Gastrocnemius medialis (tissue), 4 donors: ENCODE data around the gene EGR1. TPM values are rescaled to one million over a fixed set of nuclear protein-coding genes. Genes with fewer than 3 reads are reported as not detected.

Experiments
- ATAC-seq, 2 donors: fragments of 150-250 bp; one replicate each; pipeline ENCODE4 v1.9.1; 2016
- DNase-seq, 2 donors: peaks; one replicate each; pipeline ENCODE4 v3.0.0-alpha.2; 2019
- H3K27ac ChIP-seq, 4 donors: fragments of 200-600 bp; sonication (generic); 1 replicate in 1 of 4; 2 replicates in 3 of 4; pipeline ENCODE4 v1.5.1; 2016 to 2018; ENCODE audit warnings: mild to moderate bottlenecking in 2 of 4, moderate library complexity in 1 of 4
- H3K27me3 ChIP-seq, 3 donors: fragments of 200-600 bp; sonication (generic) in 2 of 3; 1 replicate in 1 of 3; 2 replicates in 2 of 3; pipeline versions ENCODE4 v1.5.1 to v1.6.0; 2016 to 2019; ENCODE audit warnings: mild to moderate bottlenecking in 1 of 3, moderate library complexity in 1 of 3
- H3K36me3 ChIP-seq, 2 donors: fragments of 200-600 bp; sonication (generic) in 1 of 2; one replicate each; pipeline ENCODE4 v1.5.1; 2017 to 2018
- H3K4me1 ChIP-seq, 2 donors: fragments of 200-600 bp; sonication (generic) in 1 of 2; one replicate each; pipeline ENCODE4 v1.5.1; 2016 to 2017; ENCODE audit warnings: mild to moderate bottlenecking in 2 of 2
- H3K4me3 ChIP-seq, 4 donors: fragments of 200-600 bp; sonication (generic) in 3 of 4; 1 replicate in 1 of 4; 2 replicates in 3 of 4; pipeline ENCODE4 v1.5.1; 2016 to 2019; ENCODE audit warnings: mild to moderate bottlenecking in 2 of 4
- H3K9me3 ChIP-seq, 3 donors: fragments of 200-600 bp; sonication (generic) in 2 of 3; 1 replicate in 1 of 3; 2 replicates in 2 of 3; pipeline ENCODE4 v1.5.1; 2016 to 2019
- CTCF ChIP-seq, 5 experiments: fragments of 450-650 bp in 3 of 5; fragments of 200-600 bp in 2 of 5; sonication (generic) in 2 of 5; IDR thresholded peaks in 4 of 5; conservative IDR thresholded peaks in 1 of 5; 1 replicate in 4 of 5; 2 replicates in 1 of 5; pipeline ENCODE4 v1.5.1; 2016 to 2019; ENCODE audit warnings: antibody characterized with exemption in 5 of 5, mild to moderate bottlenecking in 3 of 5, moderate library complexity in 3 of 5
- POLR2A ChIP-seq, 2 donors: fragments of 450-650 bp; IDR thresholded peaks; one replicate each; pipeline ENCODE4 v1.6.1; 2017; ENCODE audit warnings: antibody characterized with exemption in 2 of 2, mild to moderate bottlenecking in 2 of 2, moderate library complexity in 2 of 2
- in situ Hi-C, 4 donors: fragments of 200-750 bp; cut with MboI; loops; one replicate each; pipeline versions ENCODE4 v1.15.0 to v1.8.0; 2017; ENCODE audit warnings: low sequenced_read_pairs in 4 of 4
- intact Hi-C: fragments of 100-400 bp; cut with DNase I; formaldehyde crosslinking; loops from one replicate; pipeline ENCODE4 v1.15.1; 2023; ENCODE audit warnings: low total_unique reads
- total RNA-seq, 4 donors: library from RNA; depleted of rRNA; stranded (reverse); fragments of >200 nt; gene quantifications; one replicate each; pipeline versions ENCODE4 v1.1.0 to v1.2.3, GENCODE V29; 2016

The EGR1 gene
- total RNA-seq, 4 donors from 2014 or later: 1.1 to 16.4 (median 7.2) TPM

GRCh38 chr5:138467711-138468132 is 2.4 kb downstream of the EGR1 start:
- intact Hi-C loops: loop anchor here (10.0 kb wide), 1 partner anchor 797 kb away; no protein-coding TSS in a partner anchor
- no peaks in the 10 kb centered on the region for H3K36me3 ChIP-seq

GRCh38 chr5:138468133-138468965 is 3.1 kb downstream of the EGR1 start:
- intact Hi-C loops (loop anchor here (10.0 kb wide), 1 partner anchor 796 kb away; no protein-coding TSS in a partner anchor), in situ Hi-C loops (loop anchor here in 1 of 4 donors (5.0 kb wide), 1 partner anchor 34 kb away; no protein-coding TSS in a partner anchor)
- peaks cover 11 to 20% of the 10 kb centered on the region in 2 donors for H3K4me1 ChIP-seq
- H3K27me3 ChIP-seq: peaks cover 0 to 6% (median 0%) of the 10 kb centered on the region in 3 donors
- DNase-seq: no peak
- H3K4me3 ChIP-seq: peak overlapping the region in 1 of 4 donors; percentile 78
- no peaks in the 10 kb centered on the region for H3K9me3 ChIP-seq
- TF ChIP-seq POLR2A (IDR thresholded peaks at IDR 0.05) (no peak), CTCF (IDR thresholded peaks at IDR 0.05 in 4 of 5, conservative IDR thresholded peaks at IDR 0.05 in 1 of 5) (no peak)
- ATAC-seq: no peak
- no peaks in the 10 kb centered on the region for H3K36me3 ChIP-seq
- peak overlapping the region in 2 of 4 donors; percentile 8 to 17 for H3K27ac ChIP-seq

More at GRCh38 chr5:138467711-138468132, 2.4 kb downstream of the EGR1 start:
- ATAC-seq (no peak), DNase-seq (no peak)
- TF ChIP-seq CTCF (IDR thresholded peaks at IDR 0.05 in 4 of 5, conservative IDR thresholded peaks at IDR 0.05 in 1 of 5): no peak
- no peak for TF ChIP-seq POLR2A (IDR thresholded peaks at IDR 0.05)
- H3K4me1 ChIP-seq: peaks cover 14 to 22% of the 10 kb centered on the region in 2 donors
- H3K4me3 ChIP-seq: peak overlapping the region in 1 of 4 donors; percentile 78
- peaks cover 0 to 6% (median 0%) of the 10 kb centered on the region in 3 donors for H3K27me3 ChIP-seq
- in situ Hi-C loops: loop anchor here in 1 of 4 donors (5.0 kb wide), 1 partner anchor 35 kb away; no protein-coding TSS in a partner anchor
- peak overlapping the region in 2 of 4 donors; percentile 8 to 17 for H3K27ac ChIP-seq
- H3K9me3 ChIP-seq: no peaks in the 10 kb centered on the region

GRCh38 chr5:138468966-138469539 is 3.8 kb downstream of the EGR1 start:
- Histone ChIP-seq H3K4me3 (no peak overlapping the region), H3K27ac (peak overlapping the region in 1 of 4 donors; percentile 42), H3K4me1 (peaks cover 7 to 15% of the 10 kb centered on the region in 2 donors), H3K36me3 (no peaks in the 10 kb centered on the region), H3K27me3 (peaks cover 0 to 6% (median 0%) of the 10 kb centered on the region in 3 donors), H3K9me3 (no peaks in the 10 kb centered on the region)
- TF ChIP-seq POLR2A (IDR thresholded peaks at IDR 0.05): no peak
- no peak for TF ChIP-seq CTCF (IDR thresholded peaks at IDR 0.05 in 4 of 5, conservative IDR thresholded peaks at IDR 0.05 in 1 of 5)
- no peak for DNase-seq
- intact Hi-C loops (loop anchor here (10.0 kb wide), 1 partner anchor 796 kb away; no protein-coding TSS in a partner anchor), in situ Hi-C loops (loop anchor here in 1 of 4 donors (5.0 kb wide), 1 partner anchor 33 kb away; no protein-coding TSS in a partner anchor)
- no peak for ATAC-seq

GRCh38 chr5:138469540-138470321 is 4.5 kb downstream of the EGR1 start:
- intact Hi-C loops: loop anchor here (10.0 kb wide), 1 partner anchor 795 kb away; no protein-coding TSS in a partner anchor
- peak overlapping the region in 1 of 4 donors; percentile 42 for H3K27ac ChIP-seq
- H3K9me3 ChIP-seq: no peaks in the 10 kb centered on the region
- H3K27me3 ChIP-seq: peaks cover 0 to 6% (median 0%) of the 10 kb centered on the region in 3 donors
- TF ChIP-seq CTCF (IDR thresholded peaks at IDR 0.05 in 4 of 5, conservative IDR thresholded peaks at IDR 0.05 in 1 of 5): no peak
- TF ChIP-seq POLR2A (IDR thresholded peaks at IDR 0.05): no peak
- H3K36me3 ChIP-seq: no peaks in the 10 kb centered on the region
- no peak overlapping the region for H3K4me3 ChIP-seq
- ATAC-seq (no peak), DNase-seq (no peak)
- in situ Hi-C loops: loop anchor here in 1 of 4 donors (5.0 kb wide), 1 partner anchor 33 kb away; no protein-coding TSS in a partner anchor
- peaks cover 7 to 15% of the 10 kb centered on the region in 2 donors for H3K4me1 ChIP-seq
